ENCODE measurements around the gene TEAD3.
A peak's percentile ranks its signal among the peaks of the same experiment; 100 is the strongest.

TEAD3 gene

GRCh38 chr6:35473850-35474130 is 23.1 kb downstream of the TEAD3 start:
- DNase-seq, result no peak

GRCh38 chr6:35473075-35473849 is 23.6 kb downstream of the TEAD3 start:
- DNase-seq, result no peak

- DNase-seq, result no peak
Observed at GRCh38 chr6:35471836-35472345, 25.0 kb downstream of the TEAD3 start.

GRCh38 chr6:35470663-35471120 is 26.2 kb downstream of the TEAD3 start:
- no peak for DNase-seq

- DNase-seq, result no peak
Observed at GRCh38 chr6:35469751-35470662, 26.9 kb downstream of the TEAD3 start.

- no peak for DNase-seq
Observed at GRCh38 chr6:35468980-35469750, 27.7 kb downstream of the TEAD3 start.

GRCh38 chr6:35468181-35468979 is 28.5 kb downstream of the TEAD3 start, which contains the start of gene RPL10A:
Gene RPL10A, plus strand, starts transcription at chr6:35468401. Its CDS starts 34 bp downstream, at chr6:35468435.
- DNase-seq, result peak; percentile 95

- no peak for DNase-seq
Observed at GRCh38 chr6:35465646-35466045, 31.2 kb downstream of the TEAD3 start.

GRCh38 chr6:35463292-35463691 is 33.6 kb downstream of the TEAD3 start:
- DNase-seq, result no peak

GRCh38 chr6:35461270-35461669 is 35.6 kb downstream of the TEAD3 start:
- no peak for DNase-seq

- DNase-seq, result no peak
Observed at GRCh38 chr6:35457907-35458306, 39.0 kb downstream of the TEAD3 start.

- DNase-seq, result no peak
Observed at GRCh38 chr6:35454391-35455110, 42.3 kb downstream of the TEAD3 start.

GRCh38 chr6:35453236-35453635 is 43.6 kb downstream of the TEAD3 start:
- no peak for DNase-seq

- DNase-seq, result peak; percentile 80
Observed at GRCh38 chr6:35452183-35453090, 44.4 kb downstream of the TEAD3 start, which contains the start of gene FANCE. Gene FANCE, plus strand, starts transcription at chr6:35452338. Its CDS starts 208 bp downstream, at chr6:35452546.

GRCh38 chr6:35451354-35452182 is 45.3 kb downstream of the TEAD3 start:
- DNase-seq, result no peak

GRCh38 chr6:35449287-35449881 is 47.5 kb downstream of the TEAD3 start:
- peak; percentile 63 for DNase-seq

GRCh38 chr6:35448191-35448590 is 48.7 kb downstream of the TEAD3 start:
- DNase-seq, result no peak

- no peak for DNase-seq
Observed at GRCh38 chr6:35445691-35446090, 51.2 kb downstream of the TEAD3 start.
